Measurements from ENCODE around the gene PKP1. TPM values are rescaled to one million over a fixed set of nuclear protein-coding genes. Genes with fewer than 3 reads are reported as not detected.

PKP1 gene
- polyA plus RNA-seq, 1 experiment = 0.05 TPM

DNA sequence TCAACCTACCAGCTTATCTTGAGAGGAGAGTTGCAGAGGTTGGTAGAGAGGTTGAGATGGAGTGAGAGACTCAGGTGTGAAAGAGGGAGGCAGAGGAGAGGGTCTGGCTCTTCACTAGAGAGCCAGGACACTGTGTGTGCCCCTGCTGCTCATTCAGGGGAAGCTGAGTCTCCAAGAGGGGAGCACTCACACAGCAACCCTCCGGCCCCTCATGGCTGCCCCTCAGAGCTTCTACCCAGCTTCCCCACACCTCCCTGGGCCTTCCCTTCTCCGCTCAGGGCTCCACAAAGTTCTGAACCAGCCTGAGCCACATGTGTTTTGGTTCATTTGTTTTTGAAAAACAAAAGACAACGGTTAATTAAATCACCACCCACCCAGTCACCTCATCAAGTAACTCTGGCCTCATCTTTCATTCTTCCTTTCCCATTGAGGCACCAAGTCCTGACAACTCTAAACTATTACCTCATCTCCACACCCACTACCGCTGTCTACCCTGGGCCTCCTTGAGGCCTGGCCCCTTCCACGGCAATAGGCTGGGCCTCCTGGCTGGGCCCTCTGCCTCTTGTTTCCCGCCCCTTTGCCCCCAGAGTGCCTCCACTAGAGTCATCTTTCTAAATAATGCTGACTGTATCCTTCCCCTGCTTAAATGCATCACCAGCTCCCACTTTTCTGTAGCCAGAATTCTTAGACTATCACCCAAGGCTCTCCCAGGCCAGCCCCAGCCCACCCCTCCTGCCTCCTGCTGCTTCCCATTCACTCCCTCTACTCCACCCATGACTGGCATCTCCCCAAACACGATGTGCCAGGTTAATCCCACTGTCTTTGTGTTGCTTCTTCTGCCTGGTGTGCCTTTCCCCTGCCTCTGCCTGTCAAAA is 61.1 kb downstream of the PKP1 start:
- Histone ChIP-seq H3K4me3 (ENCODE audit: low read depth, low read length) (no peak overlapping the region), H3K27me3 (ENCODE audit: control insufficient read depth, insufficient read depth, low read length) (peaks cover 8% of the 10 kb centered on the region), H3K36me3 (ENCODE audit: control insufficient read depth, insufficient read depth, low read length) (no peaks in the 10 kb centered on the region)
- CTCF ChIA-PET = interaction anchor here (0.7 to 7.7 kb wide), 7 partner anchors 12 to 122 kb away, joined by 3 to 136 read pairs (median 16); no protein-coding TSS in a partner anchor
- no peak for DNase-seq (ENCODE audit: low read depth)
- POLR2A ChIA-PET = interaction anchor here (0.6 kb wide), 1 partner anchor 211 kb away, joined by 4 read pairs; no protein-coding TSS in a partner anchor
- TF ChIP-seq, protein P1, sequence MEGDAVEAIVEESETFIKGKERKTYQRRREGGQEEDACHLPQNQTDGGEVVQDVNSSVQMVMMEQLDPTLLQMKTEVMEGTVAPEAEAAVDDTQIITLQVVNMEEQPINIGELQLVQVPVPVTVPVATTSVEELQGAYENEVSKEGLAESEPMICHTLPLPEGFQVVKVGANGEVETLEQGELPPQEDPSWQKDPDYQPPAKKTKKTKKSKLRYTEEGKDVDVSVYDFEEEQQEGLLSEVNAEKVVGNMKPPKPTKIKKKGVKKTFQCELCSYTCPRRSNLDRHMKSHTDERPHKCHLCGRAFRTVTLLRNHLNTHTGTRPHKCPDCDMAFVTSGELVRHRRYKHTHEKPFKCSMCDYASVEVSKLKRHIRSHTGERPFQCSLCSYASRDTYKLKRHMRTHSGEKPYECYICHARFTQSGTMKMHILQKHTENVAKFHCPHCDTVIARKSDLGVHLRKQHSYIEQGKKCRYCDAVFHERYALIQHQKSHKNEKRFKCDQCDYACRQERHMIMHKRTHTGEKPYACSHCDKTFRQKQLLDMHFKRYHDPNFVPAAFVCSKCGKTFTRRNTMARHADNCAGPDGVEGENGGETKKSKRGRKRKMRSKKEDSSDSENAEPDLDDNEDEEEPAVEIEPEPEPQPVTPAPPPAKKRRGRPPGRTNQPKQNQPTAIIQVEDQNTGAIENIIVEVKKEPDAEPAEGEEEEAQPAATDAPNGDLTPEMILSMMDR (IDR thresholded peaks at IDR 0.05; ENCODE audit: insufficient read depth, low read depth, low read length) = no peak

DNA sequence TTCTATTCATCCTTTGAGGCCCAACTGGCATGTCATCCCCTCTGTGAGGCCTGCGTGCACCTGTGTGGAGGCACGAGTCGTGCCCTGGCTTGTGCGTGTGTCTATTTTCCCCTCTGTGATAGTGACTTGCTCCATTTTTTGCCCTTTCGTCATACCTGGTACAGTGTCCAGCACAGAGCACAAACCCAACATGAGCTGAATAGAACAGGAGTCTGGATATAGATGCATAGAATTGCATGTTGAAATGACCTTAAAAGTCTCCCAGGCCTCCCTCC is 61.7 kb downstream of the PKP1 start:
- ChIA-PET CTCF (interaction anchor here (0.7 to 7.7 kb wide), 13 partner anchors 13 to 373 kb away, joined by 3 to 136 read pairs (median 10); no protein-coding TSS in a partner anchor), POLR2A (no interaction called here)
- TF ChIP-seq, protein P1 (IDR thresholded peaks at IDR 0.05; ENCODE audit: insufficient read depth, low read depth, low read length) = no peak
- peaks cover 8% of the 10 kb centered on the region for H3K27me3 ChIP-seq (ENCODE audit: control insufficient read depth, insufficient read depth, low read length)
- H3K4me3 ChIP-seq (ENCODE audit: low read depth, low read length) = no peak overlapping the region
- DNase-seq (ENCODE audit: low read depth) = no peak
- no peaks in the 10 kb centered on the region for H3K36me3 ChIP-seq (ENCODE audit: control insufficient read depth, insufficient read depth, low read length)

DNA sequence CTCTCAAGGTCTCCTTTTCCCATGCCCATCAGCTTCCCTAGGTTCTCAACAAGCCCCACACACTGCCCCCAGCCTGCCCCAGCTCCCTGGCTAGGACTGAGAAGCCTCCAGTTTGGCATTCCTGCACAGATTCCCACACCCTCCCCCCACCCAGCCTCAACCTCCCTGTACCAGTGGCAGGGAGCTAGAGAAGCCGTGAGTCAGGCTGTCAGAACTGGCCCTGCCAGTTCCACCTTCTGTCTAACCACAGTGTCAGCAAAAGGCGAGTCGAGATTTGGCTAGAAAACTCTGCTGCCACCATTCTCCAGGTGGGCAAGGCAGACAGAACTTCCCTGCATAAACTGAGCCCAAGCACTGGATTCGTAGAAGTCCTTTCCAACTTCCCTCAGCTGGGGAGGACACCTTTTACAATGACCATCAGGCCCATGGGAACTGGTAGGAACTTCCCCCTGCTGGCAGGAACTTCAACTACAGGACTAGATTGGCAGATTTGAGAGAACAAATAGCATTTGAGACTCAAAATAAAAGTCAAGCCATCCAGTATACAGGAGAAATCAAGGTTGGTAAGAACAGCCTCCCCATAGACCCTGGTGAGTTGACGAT is 63.1 kb downstream of the PKP1 start:
- ChIA-PET POLR2A (interaction anchor here (0.5 kb wide), 1 partner anchor 256 kb away, joined by 8 read pairs; no protein-coding TSS in a partner anchor), CTCF (interaction anchor here (0.6 to 7.7 kb wide), 35 partner anchors 10 to 998 kb away, joined by 3 to 136 read pairs (median 5); no protein-coding TSS in a partner anchor)
- no peak overlapping the region for H3K4me3 ChIP-seq (ENCODE audit: low read depth, low read length)
- TF ChIP-seq, protein P1 (IDR thresholded peaks at IDR 0.05; ENCODE audit: insufficient read depth, low read depth, low read length) = peak; percentile 80
- DNase-seq (ENCODE audit: low read depth) = no peak
- no peaks in the 10 kb centered on the region for H3K36me3 ChIP-seq (ENCODE audit: control insufficient read depth, insufficient read depth, low read length)
- H3K27me3 ChIP-seq (ENCODE audit: control insufficient read depth, insufficient read depth, low read length) = peaks cover 10% of the 10 kb centered on the region

DNA sequence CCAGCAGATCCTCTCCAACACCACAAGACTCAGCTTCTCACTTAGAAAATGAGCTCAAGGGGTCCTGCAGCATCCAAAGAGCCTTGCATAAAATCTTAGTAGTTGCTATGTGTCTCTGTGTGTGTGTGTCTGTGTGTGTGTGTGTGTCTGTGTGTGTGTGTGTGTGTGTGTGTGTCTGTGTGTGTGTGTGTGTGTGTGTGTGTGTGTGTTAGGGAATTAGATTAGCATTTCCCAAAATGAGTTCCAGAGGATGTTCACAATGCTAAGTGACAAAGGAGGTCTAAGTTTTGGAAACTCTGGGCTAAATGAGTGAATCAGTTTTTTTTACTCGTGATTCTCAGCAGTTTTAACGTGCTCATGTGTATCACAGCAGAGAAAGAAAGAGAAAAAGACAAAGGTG is 63.7 kb downstream of the PKP1 start:
- Histone ChIP-seq H3K27me3 (ENCODE audit: control insufficient read depth, insufficient read depth, low read length) (peaks cover 10% of the 10 kb centered on the region), H3K36me3 (ENCODE audit: control insufficient read depth, insufficient read depth, low read length) (no peaks in the 10 kb centered on the region), H3K4me3 (ENCODE audit: low read depth, low read length) (no peak overlapping the region)
- ChIA-PET CTCF (interaction anchor here (0.6 to 7.7 kb wide), 32 partner anchors 11 to 997 kb away, joined by 3 to 136 read pairs (median 6); partner anchors contain the start of gene LAD1), POLR2A (interaction anchor here (0.5 kb wide), 1 partner anchor 256 kb away, joined by 8 read pairs; no protein-coding TSS in a partner anchor)
- TF ChIP-seq, protein P1 (IDR thresholded peaks at IDR 0.05; ENCODE audit: insufficient read depth, low read depth, low read length) = no peak
- DNase-seq (ENCODE audit: low read depth) = no peak

All from BJ (cell line).